ENCODE data around the gene LBHD2. TPM values are rescaled to one million over a fixed set of nuclear protein-coding genes. Genes with fewer than 3 reads are reported as not detected.
A peak's percentile ranks its signal among the peaks of the same experiment; 100 is the strongest.
"Not testable (repeated sequence)": the region's sequence is repeated elsewhere in the genome, so short reads cannot be mapped to it uniquely, and the experiment has no call there.

LBHD2 gene
- total RNA-seq: not detected
- not detected for polyA plus RNA-seq

- Histone ChIP-seq H3K4me3 (ENCODE audit: low read depth, low read length) (no peak within 1 kb of the TSS), H3K36me3 (ENCODE audit: insufficient read depth) (no peaks in the 10 kb centered on the region)
Observed at GRCh38 chr14:103084021-103084919, at the start of gene LBHD2. Gene LBHD2, plus strand, starts transcription at chr14:103084210. Its CDS starts 1,803 bp downstream, at chr14:103086013.

DNA sequence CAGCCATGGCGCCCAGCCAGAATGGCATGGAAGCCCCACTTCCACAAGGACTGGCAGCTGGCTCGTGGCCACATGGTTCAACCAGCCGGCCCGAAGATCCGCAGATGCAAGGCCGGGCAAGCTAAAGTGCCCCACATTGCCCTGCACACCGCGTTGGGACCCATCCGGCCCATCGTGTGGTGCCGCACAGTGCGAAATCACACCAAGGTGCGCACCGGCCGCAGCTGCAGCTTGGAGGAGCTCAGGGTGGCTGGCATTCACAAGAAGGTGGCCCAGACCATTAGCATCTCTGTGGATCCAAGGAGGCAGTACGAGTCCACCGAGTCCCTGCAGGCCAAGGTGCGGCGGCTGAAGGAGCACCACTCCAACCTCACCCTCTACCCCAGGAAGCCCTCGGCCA, 42.5 kb upstream of the LBHD2 start:
- no peaks in the 10 kb centered on the region for H3K36me3 ChIP-seq (ENCODE audit: insufficient read depth)
- 97% methylated on average over 20 of the region's 20 CpGs for WGBS
- no peak overlapping the region for H3K4me3 ChIP-seq (ENCODE audit: low read depth, low read length)
- H3K27ac ChIP-seq (ENCODE audit: low read depth): no peak overlapping the region
- no peaks in the 10 kb centered on the region for H3K4me1 ChIP-seq (ENCODE audit: insufficient read depth)
- no peak for DNase-seq (ENCODE audit: extremely low spot score)

More at GRCh38 chr14:103084021-103084919, at the start of gene LBHD2:
- DNase-seq (ENCODE audit: extremely low spot score): no peak
- WGBS: 17% methylated on average over 61 of the region's 61 CpGs
- Histone ChIP-seq H3K27ac (ENCODE audit: low read depth) (no peak within 1 kb of the TSS), H3K4me1 (ENCODE audit: insufficient read depth) (no peaks in the 10 kb centered on the region)

- Histone ChIP-seq H3K4me1 (ENCODE audit: insufficient read depth) (no peaks in the 10 kb centered on the region), H3K36me3 (ENCODE audit: insufficient read depth) (no peaks in the 10 kb centered on the region), H3K27ac (ENCODE audit: low read depth) (no peak overlapping the region), H3K4me3 (ENCODE audit: low read depth, low read length) (no peak overlapping the region)
- DNase-seq (ENCODE audit: extremely low spot score): no peak
- WGBS: 90% methylated on average over 8 of the region's 8 CpGs
Observed at GRCh38 chr14:103043257-103044015, 40.6 kb upstream of the LBHD2 start.

GRCh38 chr14:103045371-103045869, 38.6 kb upstream of the LBHD2 start:
- Histone ChIP-seq H3K27ac (ENCODE audit: low read depth) (no peak overlapping the region), H3K36me3 (ENCODE audit: insufficient read depth) (no peaks in the 10 kb centered on the region), H3K4me3 (ENCODE audit: low read depth, low read length) (no peak overlapping the region), H3K4me1 (ENCODE audit: insufficient read depth) (no peaks in the 10 kb centered on the region)
- DNase-seq (ENCODE audit: extremely low spot score): no peak
- WGBS: 58% methylated on average over 15 of the region's 15 CpGs

- not testable (repeated sequence) for H3K36me3 ChIP-seq (ENCODE audit: insufficient read depth); H3K4me3 ChIP-seq (ENCODE audit: low read depth, low read length); DNase-seq (ENCODE audit: extremely low spot score); H3K4me1 ChIP-seq (ENCODE audit: insufficient read depth); H3K27ac ChIP-seq (ENCODE audit: low read depth)
- 97% methylated on average over 8 of the region's 8 CpGs for WGBS
Observed at GRCh38 chr14:103047453-103047852, 36.6 kb upstream of the LBHD2 start.

GRCh38 chr14:103050935-103051334, 33.1 kb upstream of the LBHD2 start:
- Histone ChIP-seq H3K4me1 (ENCODE audit: insufficient read depth) (no peaks in the 10 kb centered on the region), H3K4me3 (ENCODE audit: low read depth, low read length) (no peak overlapping the region), H3K27ac (ENCODE audit: low read depth) (no peak overlapping the region), H3K36me3 (ENCODE audit: insufficient read depth) (no peaks in the 10 kb centered on the region)
- 77% methylated on average over 5 of the region's 5 CpGs for WGBS
- no peak for DNase-seq (ENCODE audit: extremely low spot score)

GRCh38 chr14:103052407-103052806, 31.6 kb upstream of the LBHD2 start:
- no peak for DNase-seq (ENCODE audit: extremely low spot score)
- WGBS: 84% methylated on average over 10 of the region's 10 CpGs
- Histone ChIP-seq H3K27ac (ENCODE audit: low read depth) (no peak overlapping the region), H3K4me1 (ENCODE audit: insufficient read depth) (no peaks in the 10 kb centered on the region), H3K4me3 (ENCODE audit: low read depth, low read length) (no peak overlapping the region), H3K36me3 (ENCODE audit: insufficient read depth) (no peaks in the 10 kb centered on the region)

- no peaks in the 10 kb centered on the region for H3K36me3 ChIP-seq (ENCODE audit: insufficient read depth)
- H3K4me3 ChIP-seq (ENCODE audit: low read depth, low read length): no peak overlapping the region
- H3K4me1 ChIP-seq (ENCODE audit: insufficient read depth): peaks cover 1% of the 10 kb centered on the region
- DNase-seq (ENCODE audit: extremely low spot score): no peak
- H3K27ac ChIP-seq (ENCODE audit: low read depth): no peak overlapping the region
- WGBS: 54% methylated on average over 8 of the region's 8 CpGs
Observed at GRCh38 chr14:103055695-103056094, 28.3 kb upstream of the LBHD2 start.

- WGBS: 1% methylated on average over 50 of the region's 50 CpGs
- H3K4me1 ChIP-seq (ENCODE audit: insufficient read depth): peaks cover 1% of the 10 kb centered on the region
- no peaks in the 10 kb centered on the region for H3K36me3 ChIP-seq (ENCODE audit: insufficient read depth)
- H3K27ac ChIP-seq (ENCODE audit: low read depth): peak overlapping the region; percentile 90
- no peak for DNase-seq (ENCODE audit: extremely low spot score)
- H3K4me3 ChIP-seq (ENCODE audit: low read depth, low read length): peak overlapping the region; percentile 98
Observed at GRCh38 chr14:103056322-103057027, 27.5 kb upstream of the LBHD2 start.

DNA sequence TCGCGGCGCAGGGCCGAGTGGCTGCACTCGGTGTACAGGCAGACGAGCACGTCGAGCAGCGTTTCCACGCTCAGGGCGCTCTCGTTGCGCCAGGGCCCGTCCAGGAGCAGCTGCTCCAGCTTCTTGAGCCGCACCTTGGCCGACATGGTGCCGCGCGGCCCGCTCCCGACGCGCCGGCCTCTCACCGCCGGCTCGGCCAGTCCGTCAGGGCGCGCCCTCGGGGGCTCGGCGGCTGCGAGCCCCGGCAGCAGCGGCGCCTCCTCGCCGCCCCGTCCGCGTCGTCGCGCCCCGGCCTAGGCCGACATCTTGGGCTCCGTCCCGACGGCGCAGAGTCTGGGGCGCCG, 27.0 kb upstream of the LBHD2 start:
- Histone ChIP-seq H3K4me3 (ENCODE audit: low read depth, low read length) (peak overlapping the region; percentile 98), H3K36me3 (ENCODE audit: insufficient read depth) (no peaks in the 10 kb centered on the region), H3K4me1 (ENCODE audit: insufficient read depth) (peaks cover 1% of the 10 kb centered on the region), H3K27ac (ENCODE audit: low read depth) (peak overlapping the region; percentile 90)
- DNase-seq (ENCODE audit: extremely low spot score): no peak
- under 1% methylated on average over 53 of the region's 53 CpGs for WGBS

GRCh38 chr14:103057372-103058163, 26.4 kb upstream of the LBHD2 start, which contains the start of gene CDC42BPB:
Gene CDC42BPB, minus strand, starts transcription at chr14:103057549. Its CDS starts 376 bp downstream, at chr14:103057173.
- WGBS: under 1% methylated on average over 113 of the region's 113 CpGs
- H3K4me1 ChIP-seq (ENCODE audit: insufficient read depth): peaks cover 1% of the 10 kb centered on the region
- peak within 1 kb of the TSS; percentile 98 for H3K4me3 ChIP-seq (ENCODE audit: low read depth, low read length)
- H3K36me3 ChIP-seq (ENCODE audit: insufficient read depth): no peaks in the 10 kb centered on the region
- DNase-seq (ENCODE audit: extremely low spot score): peak; percentile 49
- H3K27ac ChIP-seq (ENCODE audit: low read depth): peak within 1 kb of the TSS; percentile 90

- Histone ChIP-seq H3K27ac (ENCODE audit: low read depth) (no peak overlapping the region), H3K36me3 (ENCODE audit: insufficient read depth) (no peaks in the 10 kb centered on the region), H3K4me3 (ENCODE audit: low read depth, low read length) (peak overlapping the region; percentile 98), H3K4me1 (ENCODE audit: insufficient read depth) (peaks cover 1% of the 10 kb centered on the region)
- WGBS: 43% methylated on average over 39 of the region's 39 CpGs
- no peak for DNase-seq (ENCODE audit: extremely low spot score)
Observed at GRCh38 chr14:103058164-103059055, 25.6 kb upstream of the LBHD2 start.
